GM12878 (cell line): Measurements from ENCODE around the gene IMMP2L.

Source experiments
- HDAC2 ChIP-seq: fragments of 200-600 bp; sonication (generic); IDR thresholded peaks from 2 replicates; pipeline ENCODE4 v1.6.1; 2017
- HDGF ChIP-seq: fragments of 450-650 bp; IDR thresholded peaks from 2 replicates; pipeline ENCODE4 v1.6.1; 2016; ENCODE audit warnings: antibody characterized with exemption
- SP1 ChIP-seq: IDR thresholded peaks from one replicate; pipeline ENCODE4 v1.6.1; 2011; ENCODE audit warnings: low read depth, low read length
- SPI1 ChIP-seq: IDR thresholded peaks from 2 replicates; pipeline ENCODE4 v1.6.1; 2011; ENCODE audit warnings: low read depth, mild to moderate bottlenecking, low read length, moderate library complexity, borderline replicate concordance; ENCODE audit not compliant: insufficient read depth
- SUPT20H ChIP-seq: IDR thresholded peaks from 2 replicates; pipeline ENCODE4 v1.6.1; 2011; ENCODE audit warnings: low read depth, mild to moderate bottlenecking, low read length, moderate library complexity, borderline replicate concordance; ENCODE audit not compliant: control insufficient read depth

DNA sequence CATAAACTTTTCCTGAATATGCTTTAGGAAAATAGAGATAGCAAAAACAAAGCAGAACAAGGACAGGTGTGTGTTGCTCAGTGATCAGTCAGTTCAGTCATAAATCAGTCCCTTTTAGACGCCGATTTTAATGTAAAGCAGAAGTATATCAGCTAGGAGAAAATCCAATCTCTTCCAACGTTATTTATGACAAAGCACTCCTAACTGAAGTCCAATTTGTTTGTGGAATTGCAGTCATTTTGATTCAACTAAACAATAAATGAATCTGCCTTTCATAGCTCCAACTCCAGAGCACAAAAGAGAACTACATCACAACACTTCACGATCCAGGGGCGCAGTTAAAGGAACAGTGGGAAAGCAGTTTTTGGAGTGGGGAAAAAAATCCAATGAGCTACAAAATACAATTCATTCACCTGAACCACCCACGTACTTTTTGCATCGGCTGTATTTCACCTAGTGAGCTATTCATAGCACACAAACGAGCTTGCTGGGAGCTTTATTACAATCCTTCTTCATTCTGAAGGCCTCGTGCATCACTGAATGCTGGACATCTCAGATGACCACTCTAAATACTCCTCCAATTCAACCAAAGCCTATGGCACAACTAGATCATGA is 320.0 kb downstream of the IMMP2L start:
- TF ChIP-seq SP1 (no peak), SUPT20H (no peak), HDAC2 (no peak), SPI1 (no peak), HDGF (no peak)
